ENCODE measurements around the gene RAP1A. TPM values are rescaled to one million over a fixed set of nuclear protein-coding genes. Genes with fewer than 3 reads are reported as not detected.
A peak's percentile ranks its signal among the peaks of the same experiment; 100 is the strongest.

The RAP1A gene
- total RNA-seq, 1 donor = 17.0 TPM

GRCh38 chr1:111758373-111758772 lies 138.8 kb downstream of the RAP1A start:
- H3K27ac ChIP-seq (ENCODE audit: low read depth, low read length) = no peak overlapping the region
- peak; percentile 25 for TF ChIP-seq CTCF (IDR thresholded peaks at IDR 0.05; ENCODE audit: extremely low read depth, low read depth, low read length)

GRCh38 chr1:111761717-111762116 lies 142.1 kb downstream of the RAP1A start:
- Histone ChIP-seq H3K36me3 (ENCODE audit: insufficient read depth, low read length) (peaks cover 64% of the 10 kb centered on the region), H3K4me2 (ENCODE audit: insufficient read depth, low read length) (no peak overlapping the region)

More at GRCh38 chr1:111758373-111758772, 138.8 kb downstream of the RAP1A start:
- peaks cover 20% of the 10 kb centered on the region for H3K4me1 ChIP-seq (ENCODE audit: insufficient read depth, low read length)
- peak overlapping the region; percentile 2 for H3K4me2 ChIP-seq (ENCODE audit: insufficient read depth, low read length)
- DNase-seq (ENCODE audit: insufficient read length, low spot score, missing footprints) = peak; percentile 77
- H3K79me2 ChIP-seq (ENCODE audit: insufficient read depth, low read length) = peaks cover 37% of the 10 kb centered on the region
- no peaks in the 10 kb centered on the region for H3K9me3 ChIP-seq (ENCODE audit: low read depth, low read length)
- H3K36me3 ChIP-seq (ENCODE audit: insufficient read depth, low read length) = peaks cover 40% of the 10 kb centered on the region
- no peaks in the 10 kb centered on the region for H4K20me1 ChIP-seq (ENCODE audit: insufficient read depth, low read length)
- no peak overlapping the region for H2AFZ ChIP-seq (ENCODE audit: low read length)
- no peaks in the 10 kb centered on the region for H3K27me3 ChIP-seq (ENCODE audit: insufficient read depth, low read length)
- H3K4me3 ChIP-seq (ENCODE audit: insufficient read depth, low read length) = no peak overlapping the region

GRCh38 chr1:111762332-111762731 lies 142.7 kb downstream of the RAP1A start:
- H3K4me3 ChIP-seq (ENCODE audit: insufficient read depth, low read length) = no peak overlapping the region
- no peak for DNase-seq (ENCODE audit: insufficient read length, low spot score, missing footprints)
- peaks cover 3% of the 10 kb centered on the region for H3K4me1 ChIP-seq (ENCODE audit: insufficient read depth, low read length)
- peaks cover 22% of the 10 kb centered on the region for H3K79me2 ChIP-seq (ENCODE audit: insufficient read depth, low read length)
- no peak overlapping the region for H3K27ac ChIP-seq (ENCODE audit: low read depth, low read length)
- no peaks in the 10 kb centered on the region for H3K9me3 ChIP-seq (ENCODE audit: low read depth, low read length)
- no peak overlapping the region for H2AFZ ChIP-seq (ENCODE audit: low read length)
- no peaks in the 10 kb centered on the region for H3K27me3 ChIP-seq (ENCODE audit: insufficient read depth, low read length)
- H4K20me1 ChIP-seq (ENCODE audit: insufficient read depth, low read length) = no peaks in the 10 kb centered on the region
- no peak overlapping the region for H3K4me2 ChIP-seq (ENCODE audit: insufficient read depth, low read length)
- H3K36me3 ChIP-seq (ENCODE audit: insufficient read depth, low read length) = peaks cover 65% of the 10 kb centered on the region
- no peak for TF ChIP-seq CTCF (IDR thresholded peaks at IDR 0.05; ENCODE audit: extremely low read depth, low read depth, low read length)

More at GRCh38 chr1:111761717-111762116, 142.1 kb downstream of the RAP1A start:
- Histone ChIP-seq H3K4me3 (ENCODE audit: insufficient read depth, low read length) (no peak overlapping the region), H3K9me3 (ENCODE audit: low read depth, low read length) (no peaks in the 10 kb centered on the region), H3K79me2 (ENCODE audit: insufficient read depth, low read length) (peaks cover 29% of the 10 kb centered on the region), H3K27me3 (ENCODE audit: insufficient read depth, low read length) (no peaks in the 10 kb centered on the region), H2AFZ (ENCODE audit: low read length) (no peak overlapping the region), H3K4me1 (ENCODE audit: insufficient read depth, low read length) (peaks cover 9% of the 10 kb centered on the region), H3K27ac (ENCODE audit: low read depth, low read length) (no peak overlapping the region), H4K20me1 (ENCODE audit: insufficient read depth, low read length) (no peaks in the 10 kb centered on the region)
- DNase-seq (ENCODE audit: insufficient read length, low spot score, missing footprints) = no peak
- no peak for TF ChIP-seq CTCF (IDR thresholded peaks at IDR 0.05; ENCODE audit: extremely low read depth, low read depth, low read length)

Small RNA genes lying within 50 kb of the gene (small RNA-seq; reads per million reads assigned to genes)
- 0.37 reads per million for gene INKA2
- gene RNU6-151P = not detected

Other genes with a start within 250 kb of the RAP1A start
- 0.36 and 0.88 TPM in 2 replicates for gene OVGP1, start 192.1 kb upstream of the RAP1A start, total RNA-seq
- gene WDR77, start 170.5 kb upstream of the RAP1A start, total RNA-seq = 29.7 and 33.3 TPM in 2 replicates
- gene ATP5PB, start 170.3 kb upstream of the RAP1A start, total RNA-seq = 203 and 272 TPM in 2 replicates
- gene C1orf162, start 145.8 kb upstream of the RAP1A start, total RNA-seq = 0.29 and 0.36 TPM in 2 replicates
- gene ADORA3, start 116.2 kb upstream of the RAP1A start, total RNA-seq = not detected in 2 replicates
- 0.29 TPM in 1 of 2 replicates, not detected in the other for gene TMIGD3, start 116.2 kb upstream of the RAP1A start, total RNA-seq
- gene INKA2, start 119.6 kb downstream of the RAP1A start, total RNA-seq = 3.5 and 3.6 TPM in 2 replicates
- 15.6 and 19.2 TPM in 2 replicates for gene DDX20, start 136.1 kb downstream of the RAP1A start, total RNA-seq

All from osteoblast (primary cell).